ENCODE data around the gene PHF13. TPM values are rescaled to one million over a fixed set of nuclear protein-coding genes. Genes with fewer than 3 reads are reported as not detected.
"Not testable (repeated sequence)": the region's sequence is repeated elsewhere in the genome, so short reads cannot be mapped to it uniquely, and the experiment has no call there.

The PHF13 gene
- total RNA-seq, 6 donors from 2014 or later: 8.4 to 23.0 (median 9.8) TPM

DNA sequence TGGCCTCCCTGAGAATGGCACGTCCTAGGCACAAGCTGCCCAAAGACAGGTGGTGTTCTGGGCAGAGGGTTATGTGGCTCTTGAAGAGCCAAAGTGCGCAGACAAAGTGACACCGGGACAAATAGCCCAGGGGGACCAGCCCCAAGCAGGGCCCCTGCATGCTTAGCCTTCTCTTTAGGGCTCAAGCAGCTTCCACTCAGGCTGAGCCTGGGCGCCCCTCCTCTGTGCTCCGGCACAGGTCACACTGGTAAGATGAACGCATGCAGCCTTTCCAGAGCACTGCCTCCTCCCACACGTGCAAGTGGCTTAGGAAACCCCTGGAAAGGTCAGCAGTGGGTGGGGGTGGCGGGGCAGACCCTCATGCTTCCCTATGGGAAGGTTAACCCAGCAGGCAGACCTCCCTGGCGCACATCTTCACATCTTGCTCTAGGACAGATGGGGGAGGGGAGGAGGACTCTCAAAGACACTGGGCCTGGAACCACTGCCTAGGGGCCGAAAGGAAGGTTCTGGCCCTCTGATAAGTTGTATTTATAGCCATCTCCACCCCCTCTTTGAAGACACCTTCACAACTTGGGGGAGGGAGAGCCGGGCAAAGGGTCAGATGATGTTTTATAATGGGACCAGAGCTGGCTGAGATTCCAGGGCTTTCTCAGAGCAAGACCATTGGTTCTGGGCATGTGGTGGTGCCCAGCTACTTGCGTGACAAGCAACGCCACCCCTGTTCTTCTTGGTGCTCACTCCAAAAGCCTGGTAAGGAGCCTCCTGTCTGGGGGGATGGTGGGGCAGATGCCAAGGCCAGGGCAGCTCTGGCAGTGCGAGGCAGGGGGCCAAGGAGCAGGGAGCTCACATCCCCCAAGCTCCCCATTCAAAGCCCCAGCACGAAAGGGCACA, 16.4 kb upstream of the PHF13 start:
- peak in 1 of 2 donors; percentile 36 for DNase-seq
- Histone ChIP-seq H3K4me1 (peaks cover 35 to 60% (median 41%) of the 10 kb centered on the region in 4 donors), H3K27me3 (no peaks in the 10 kb centered on the region), H3K36me3 (peaks cover 33 to 71% (median 63%) of the 10 kb centered on the region in 4 donors), H3K4me3 (no peak overlapping the region), H3K27ac (peak overlapping the region in 1 of 4 donors; percentile 96), H3K9me3 (no peaks in the 10 kb centered on the region)
- TF ChIP-seq POLR2A (IDR thresholded peaks at IDR 0.05): no peak
- no peak for TF ChIP-seq POLR2AphosphoS5 (IDR thresholded peaks at IDR 0.05)
- TF ChIP-seq EP300 (IDR thresholded peaks at IDR 0.05): no peak
- TF ChIP-seq, protein P1, sequence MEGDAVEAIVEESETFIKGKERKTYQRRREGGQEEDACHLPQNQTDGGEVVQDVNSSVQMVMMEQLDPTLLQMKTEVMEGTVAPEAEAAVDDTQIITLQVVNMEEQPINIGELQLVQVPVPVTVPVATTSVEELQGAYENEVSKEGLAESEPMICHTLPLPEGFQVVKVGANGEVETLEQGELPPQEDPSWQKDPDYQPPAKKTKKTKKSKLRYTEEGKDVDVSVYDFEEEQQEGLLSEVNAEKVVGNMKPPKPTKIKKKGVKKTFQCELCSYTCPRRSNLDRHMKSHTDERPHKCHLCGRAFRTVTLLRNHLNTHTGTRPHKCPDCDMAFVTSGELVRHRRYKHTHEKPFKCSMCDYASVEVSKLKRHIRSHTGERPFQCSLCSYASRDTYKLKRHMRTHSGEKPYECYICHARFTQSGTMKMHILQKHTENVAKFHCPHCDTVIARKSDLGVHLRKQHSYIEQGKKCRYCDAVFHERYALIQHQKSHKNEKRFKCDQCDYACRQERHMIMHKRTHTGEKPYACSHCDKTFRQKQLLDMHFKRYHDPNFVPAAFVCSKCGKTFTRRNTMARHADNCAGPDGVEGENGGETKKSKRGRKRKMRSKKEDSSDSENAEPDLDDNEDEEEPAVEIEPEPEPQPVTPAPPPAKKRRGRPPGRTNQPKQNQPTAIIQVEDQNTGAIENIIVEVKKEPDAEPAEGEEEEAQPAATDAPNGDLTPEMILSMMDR (IDR thresholded peaks at IDR 0.05): no peak
- ATAC-seq (ENCODE audit: low FRiP score in 2 of 2): no peak
- WGBS, 2 donors: 88 to 94% methylated on average over 8 to 14 of the region's 15 CpGs

DNA sequence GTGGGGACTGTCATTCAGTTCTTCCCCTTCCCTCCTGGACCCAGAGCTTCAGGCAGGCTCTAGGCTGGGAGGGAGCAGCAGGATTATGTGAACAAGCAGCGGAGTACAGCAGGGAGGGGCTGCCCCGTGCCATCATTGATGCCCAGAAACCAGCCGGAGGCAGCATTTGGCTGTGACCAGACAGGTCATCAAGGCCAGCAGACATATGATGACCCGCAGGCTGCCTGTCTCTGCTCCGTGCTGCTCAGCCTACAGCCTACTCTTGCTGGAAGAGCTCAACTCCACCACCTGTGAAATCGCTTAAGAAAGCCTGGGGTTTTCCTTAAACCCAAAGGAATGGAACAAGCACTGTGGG, 15.8 kb upstream of the PHF13 start:
- Histone ChIP-seq H3K36me3 (peaks cover 33 to 65% (median 57%) of the 10 kb centered on the region in 4 donors), H3K27ac (peak overlapping the region in 1 of 4 donors; percentile 96), H3K9me3 (no peaks in the 10 kb centered on the region), H3K27me3 (no peaks in the 10 kb centered on the region), H3K4me3 (no peak overlapping the region), H3K4me1 (peaks cover 35 to 60% (median 41%) of the 10 kb centered on the region in 4 donors)
- WGBS, 2 donors: 95 to 100% methylated on average over 1 to 6 of the region's 6 CpGs
- TF ChIP-seq POLR2A (IDR thresholded peaks at IDR 0.05): no peak
- TF ChIP-seq POLR2AphosphoS5 (IDR thresholded peaks at IDR 0.05): no peak
- TF ChIP-seq, protein P1 (IDR thresholded peaks at IDR 0.05): no peak
- TF ChIP-seq EP300 (IDR thresholded peaks at IDR 0.05): no peak
- ATAC-seq (ENCODE audit: low FRiP score in 2 of 2) (no peak), DNase-seq (no peak)

DNA sequence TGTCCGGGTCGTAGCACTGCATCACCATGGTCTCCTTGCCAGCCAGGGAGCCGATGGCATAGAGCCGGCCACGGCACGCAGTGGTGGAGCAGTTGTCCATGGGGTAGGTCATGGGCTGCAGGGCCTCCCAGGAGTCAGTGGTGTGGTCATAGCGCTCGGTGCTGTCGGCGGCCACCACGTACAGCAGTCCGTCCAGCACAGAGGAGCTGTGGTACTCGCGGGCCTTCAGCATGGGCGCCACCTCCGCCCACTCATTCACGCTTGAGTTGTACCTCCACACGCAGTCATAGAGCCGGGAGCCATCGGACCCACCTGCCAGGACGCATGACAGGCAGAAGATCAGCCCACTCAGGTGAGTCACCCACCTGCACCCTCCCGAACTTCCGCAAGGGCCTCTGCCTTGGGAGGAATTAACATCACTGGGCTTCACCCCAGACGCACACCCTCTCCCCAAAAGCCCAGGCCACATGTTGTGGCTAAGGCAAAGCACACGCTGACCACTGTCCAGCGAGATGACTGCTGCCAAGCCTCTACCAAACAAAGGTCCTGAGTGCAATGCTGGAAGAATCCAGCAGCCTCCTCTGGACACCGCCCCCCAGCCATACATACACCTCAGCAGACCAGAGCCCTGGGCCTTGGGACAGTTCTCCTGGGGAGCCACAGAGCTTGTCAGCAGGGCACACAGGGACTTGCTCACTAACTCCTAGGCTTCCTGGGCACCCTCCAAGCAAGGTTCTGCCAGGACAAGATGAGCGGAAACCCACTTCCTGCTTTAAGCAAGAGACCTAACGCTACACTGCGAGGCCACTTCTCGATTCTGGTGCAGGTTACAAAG, 14.2 kb upstream of the PHF13 start:
- WGBS, 2 donors: 69 to 76% methylated on average over 12 to 20 of the region's 31 CpGs
- DNase-seq (peak; percentile 69 to 74), ATAC-seq (ENCODE audit: low FRiP score in 2 of 2) (no peak)
- Histone ChIP-seq H3K4me1 (peaks cover 43 to 71% (median 49%) of the 10 kb centered on the region in 4 donors), H3K9me3 (no peaks in the 10 kb centered on the region), H3K4me3 (peak overlapping the region in 3 of 4 donors; percentile 72 to 99 (median 79)), H3K27ac (peak overlapping the region; percentile 96 to 100 (median 98)), H3K27me3 (no peaks in the 10 kb centered on the region), H3K36me3 (peaks cover 21 to 49% (median 41%) of the 10 kb centered on the region in 4 donors)
- peak in 1 of 2 donors; percentile 25 for TF ChIP-seq POLR2AphosphoS5 (IDR thresholded peaks at IDR 0.05)
- no peak for TF ChIP-seq POLR2A (IDR thresholded peaks at IDR 0.05)

DNA sequence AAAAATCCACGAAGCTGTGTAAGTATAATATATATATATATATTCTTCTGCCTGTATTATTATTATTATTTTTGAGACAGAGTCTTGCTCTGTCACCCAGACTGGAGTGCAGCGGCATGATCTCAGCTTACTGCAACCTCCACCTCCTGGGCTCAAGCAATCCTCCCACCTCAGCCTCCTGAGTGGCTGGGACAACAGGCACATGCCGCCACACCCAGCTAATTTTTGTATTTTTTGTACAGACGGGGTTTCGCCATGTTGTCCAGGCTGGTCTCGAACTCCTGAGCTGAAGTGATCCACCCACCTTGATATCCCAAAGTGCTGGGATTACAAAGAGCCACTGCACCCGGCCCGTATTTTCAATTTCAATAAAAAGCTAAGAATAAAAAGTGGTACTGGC, 13.5 kb upstream of the PHF13 start:
- Histone ChIP-seq H3K4me1 (peaks cover 49 to 74% (median 55%) of the 10 kb centered on the region in 4 donors), H3K4me3 (peak overlapping the region; percentile 72 to 99 (median 78)), H3K36me3 (peaks cover 17 to 43% (median 34%) of the 10 kb centered on the region in 4 donors), H3K27ac (peak overlapping the region; percentile 96 to 100 (median 98))
- 53 to 54% methylated on average over 8 of the region's 8 CpGs for WGBS, 2 donors
- ATAC-seq (ENCODE audit: low FRiP score in 2 of 2); DNase-seq; H3K9me3 ChIP-seq; H3K27me3 ChIP-seq: not testable (repeated sequence)

DNA sequence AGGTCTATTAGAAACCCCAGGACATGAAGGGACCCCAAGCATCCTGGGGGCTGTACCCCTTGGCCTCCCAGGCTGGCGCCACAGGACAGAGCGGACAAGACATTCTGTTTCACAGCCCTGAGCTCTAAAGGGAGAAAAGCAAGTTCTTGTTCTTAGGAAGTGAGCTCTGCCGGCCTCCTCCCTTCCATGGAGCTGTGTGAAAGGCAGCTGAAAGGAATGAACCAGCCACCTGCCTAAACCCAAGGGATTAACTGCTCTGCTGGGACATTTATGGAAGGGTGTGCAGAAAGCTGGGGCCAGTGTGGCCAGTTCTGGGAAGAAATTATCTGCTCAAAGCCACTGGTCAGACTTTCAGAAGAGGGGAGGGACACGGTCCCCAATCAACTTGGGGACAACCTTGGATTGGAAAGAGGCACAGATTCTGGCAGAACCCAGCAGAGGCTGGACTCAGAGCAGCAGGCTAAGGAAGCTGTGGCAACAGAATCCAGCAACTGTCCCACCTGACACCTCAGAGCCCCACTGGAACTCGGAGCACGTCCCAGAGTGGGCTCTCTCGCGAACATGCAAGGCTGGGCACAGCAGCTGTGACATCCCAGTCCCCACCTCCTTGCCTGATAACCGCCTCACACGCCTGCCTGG, 13.0 kb upstream of the PHF13 start:
- WGBS, 2 donors: 17 to 20% methylated on average over 10 of the region's 10 CpGs
- Histone ChIP-seq H3K4me3 (peak overlapping the region; percentile 72 to 99 (median 78)), H3K27me3 (no peaks in the 10 kb centered on the region), H3K27ac (peak overlapping the region; percentile 96 to 100 (median 98)), H3K36me3 (peaks cover 13 to 37% (median 29%) of the 10 kb centered on the region in 4 donors), H3K9me3 (no peaks in the 10 kb centered on the region), H3K4me1 (peaks cover 51 to 68% (median 57%) of the 10 kb centered on the region in 4 donors)
- no peak for DNase-seq
- TF ChIP-seq POLR2AphosphoS5 (IDR thresholded peaks at IDR 0.05) (no peak), POLR2A (IDR thresholded peaks at IDR 0.05) (no peak), EP300 (IDR thresholded peaks at IDR 0.05) (no peak)
- TF ChIP-seq, protein P1 (IDR thresholded peaks at IDR 0.05): no peak
- ATAC-seq (ENCODE audit: low FRiP score in 2 of 2): no peak
